ENCODE results near the gene SYNE4. TPM values are rescaled to one million over a fixed set of nuclear protein-coding genes. Genes with fewer than 3 reads are reported as not detected.

The SYNE4 gene
- total and polyA plus RNA-seq, 2 donors (not counting 3 experiments of a cell fraction or from before 2014, with no cell fraction given), result 0.46 to 0.62 TPM

DNA sequence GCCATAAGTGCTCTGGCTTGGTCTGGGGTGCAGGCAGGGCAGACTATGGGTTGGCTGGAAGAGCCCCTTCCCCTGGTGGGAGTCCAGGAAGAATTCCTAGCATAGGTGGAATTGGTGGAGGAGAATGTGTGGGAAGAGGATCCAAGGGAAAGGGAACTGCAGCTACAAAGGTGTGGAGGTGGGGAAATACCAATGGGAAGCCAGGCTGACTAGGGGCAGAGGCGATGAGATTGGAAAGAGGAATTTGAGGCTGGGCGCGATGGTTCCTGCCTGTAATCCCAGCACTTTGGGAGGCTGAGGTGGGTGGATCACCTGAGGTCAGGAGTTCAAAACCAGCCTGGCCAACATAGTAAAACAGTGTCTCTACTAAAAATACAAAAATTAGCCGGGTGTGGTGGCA lies 18.5 kb downstream of the SYNE4 start:
- Histone ChIP-seq H4K20me1 (replicated peaks; ENCODE audit: control insufficient read depth, extremely low read depth, insufficient read depth, low read length) (no peaks in the 10 kb centered on the region), H3K27ac (ENCODE audit: insufficient read depth, low read depth, low read length) (no peak overlapping the region), H3K4me2 (ENCODE audit: insufficient read depth, low read length) (no peak overlapping the region), H3K9me3 (replicated peaks; ENCODE audit: control insufficient read depth, insufficient read depth, low read length) (no peaks in the 10 kb centered on the region), H3K4me1 (ENCODE audit: control insufficient read depth, extremely low read depth, insufficient read depth, low read length) (peaks cover 3% of the 10 kb centered on the region), H3K4me3 (replicated peaks in 1 of 3; ENCODE audit: insufficient read depth in 1 of 3, low read depth in 1 of 3, low read length in 3 of 3) (no peak overlapping the region), H3K79me2 (ENCODE audit: control insufficient read depth, insufficient read depth, low read length) (no peaks in the 10 kb centered on the region), H3K27me3 (ENCODE audit: control insufficient read depth in 2 of 2, insufficient read depth in 2 of 2, low read length in 2 of 2) (peaks cover 5 to 11% of the 10 kb centered on the region in 2 experiments), H3K36me3 (ENCODE audit: control insufficient read depth in 2 of 2, extremely low read depth in 1 of 2, insufficient read depth in 2 of 2, low read length in 2 of 2) (no peaks in the 10 kb centered on the region), H3K9ac (replicated peaks; ENCODE audit: extremely low read depth, insufficient read depth, low read length) (no peak overlapping the region), H2AFZ (ENCODE audit: low read depth, low read length) (no peak overlapping the region), H3K9me1 (replicated peaks; ENCODE audit: control insufficient read depth, extremely low read depth, insufficient read depth, low read length) (no peaks in the 10 kb centered on the region)
- intact Hi-C loops (cut with micrococcal nuclease), result no loop called here
- FAIRE-seq, result no peak
- no peak for DNase-seq (ENCODE audit: low read depth, low spot score)
- TF ChIP-seq MAX (IDR thresholded peaks at IDR 0.05; ENCODE audit: insufficient read depth, insufficient read length), result no peak
- TF ChIP-seq CTCF (IDR thresholded peaks at IDR 0.05; ENCODE audit: extremely low read depth in 1 of 2, insufficient read depth in 1 of 2, low read depth in 1 of 2, low read length in 2 of 2), result no peak
- TF ChIP-seq JUN (IDR thresholded peaks at IDR 0.05; ENCODE audit: borderline replicate concordance, insufficient read depth, insufficient read length, low read depth), result no peak
- no peak for TF ChIP-seq EZH2 (IDR thresholded peaks at IDR 0.05; ENCODE audit: borderline replicate concordance, low read depth, low read length, severe bottlenecking)
- TF ChIP-seq MYC (IDR thresholded peaks at IDR 0.05; ENCODE audit: low read depth, low read length), result no peak
- no peak for TF ChIP-seq FOS (IDR thresholded peaks at IDR 0.05; ENCODE audit: borderline replicate concordance, insufficient read depth, low read length)
- TF ChIP-seq POLR2A (IDR thresholded peaks at IDR 0.05; ENCODE audit: low read depth, low read length), result no peak
- no peak for TF ChIP-seq POLR2AphosphoS5 (IDR thresholded peaks at IDR 0.05; ENCODE audit: insufficient read depth, low read depth, low read length)
- TF ChIP-seq GATA2 (IDR thresholded peaks at IDR 0.05; ENCODE audit: insufficient read depth, insufficient read length, low read depth, low read length), result no peak
- BruUV-seq (replicated peaks), result no TSS peak
- dilution Hi-C loops (cut with MboI; ENCODE audit: extremely low pct_ligation_motif_present, low sequenced_read_pairs), result no loop called here
- CTCF ChIA-PET, result no interaction called here
- POLR2A ChIA-PET, result no interaction called here

Data from endothelial cell of umbilical vein (primary cell).